ENCODE measurements around the gene HIVEP1. TPM values are rescaled to one million over a fixed set of nuclear protein-coding genes. Genes with fewer than 3 reads are reported as not detected.

HIVEP1 gene
- total RNA-seq, 6 experiments from 2014 or later: 13.2 to 23.3 (median 17.8) TPM

GRCh38 chr6:11996751-11997150, 15.4 kb upstream of the HIVEP1 start:
- H3K27me3 ChIP-seq: no peaks in the 10 kb centered on the region
- 47% methylated on average over 1 of the region's 1 CpG for WGBS (ENCODE audit: insufficient coverage, low coverage, low lambda C conversion rate, missing lambda C conversion rate)
- no peak for TF ChIP-seq POLR2A (IDR thresholded peaks at IDR 0.05)
- no peak for TF ChIP-seq CTCF (IDR thresholded peaks at IDR 0.05)
- no peaks in the 10 kb centered on the region for H3K9me3 ChIP-seq
- no peak for DNase-seq
- no peak overlapping the region for H3K4me3 ChIP-seq
- no peak overlapping the region for H3K27ac ChIP-seq
- ATAC-seq: no peak
- peaks cover 0 to 19% (median 9%) of the 10 kb centered on the region in 4 donors for H3K4me1 ChIP-seq
- H3K36me3 ChIP-seq: no peaks in the 10 kb centered on the region
- intact Hi-C loops (cut with DNase I): no loop called here

GRCh38 chr6:11999246-11999645, 12.9 kb upstream of the HIVEP1 start:
- DNase-seq (no peak), ATAC-seq (no peak)
- Histone ChIP-seq H3K4me1 (peaks cover 0 to 22% (median 9%) of the 10 kb centered on the region in 4 donors), H3K4me3 (no peak overlapping the region), H3K36me3 (no peaks in the 10 kb centered on the region), H3K9me3 (no peaks in the 10 kb centered on the region), H3K27me3 (no peaks in the 10 kb centered on the region), H3K27ac (peak overlapping the region in 2 of 3 donors; percentile 88 to 91)
- TF ChIP-seq CTCF (IDR thresholded peaks at IDR 0.05): no peak
- no peak for TF ChIP-seq POLR2A (IDR thresholded peaks at IDR 0.05)
- WGBS (ENCODE audit: insufficient coverage, low coverage, low lambda C conversion rate, missing lambda C conversion rate): 87% methylated on average over 5 of the region's 5 CpGs
- intact Hi-C loops (cut with DNase I): no loop called here

- Histone ChIP-seq H3K27ac (peak overlapping the region; percentile 64 to 91 (median 88)), H3K36me3 (no peaks in the 10 kb centered on the region), H3K27me3 (no peaks in the 10 kb centered on the region), H3K9me3 (no peaks in the 10 kb centered on the region), H3K4me3 (no peak overlapping the region), H3K4me1 (peaks cover 0 to 22% (median 9%) of the 10 kb centered on the region in 4 donors)
- ATAC-seq (no peak), DNase-seq (no peak)
- TF ChIP-seq CTCF (IDR thresholded peaks at IDR 0.05) (no peak), POLR2A (IDR thresholded peaks at IDR 0.05) (no peak)
- intact Hi-C loops (cut with DNase I): no loop called here
Measured at GRCh38 chr6:12000174-12000573, 11.9 kb upstream of the HIVEP1 start.

- Histone ChIP-seq H3K4me1 (peaks cover 0 to 22% (median 9%) of the 10 kb centered on the region in 4 donors), H3K4me3 (peak overlapping the region in 2 of 3 donors; percentile 14 to 27), H3K36me3 (no peaks in the 10 kb centered on the region), H3K27me3 (no peaks in the 10 kb centered on the region), H3K9me3 (no peaks in the 10 kb centered on the region), H3K27ac (peak overlapping the region; percentile 64 to 91 (median 88))
- intact Hi-C loops (cut with DNase I): no loop called here
- DNase-seq: peak in 1 of 3 donors; percentile 78
- ATAC-seq: peak; percentile 88 to 94 (median 90)
- peak; percentile 58 for TF ChIP-seq POLR2A (IDR thresholded peaks at IDR 0.05)
- no peak for TF ChIP-seq CTCF (IDR thresholded peaks at IDR 0.05)
- WGBS (ENCODE audit: insufficient coverage, low coverage, low lambda C conversion rate, missing lambda C conversion rate): 22% methylated on average over 4 of the region's 4 CpGs
Measured at GRCh38 chr6:12001004-12001705, 11.0 kb upstream of the HIVEP1 start.

Data from right lobe of liver (tissue), 6 donors.